IPS DF 19.7 (cell line): Measurements from ENCODE around the gene ZNF581.

Source experiments
- DNase-seq: peaks from one replicate; pipeline ENCODE4 v3.0.0-alpha.2; 2013; ENCODE audit warnings: low read depth, low spot score

ZNF581 gene

DNA sequence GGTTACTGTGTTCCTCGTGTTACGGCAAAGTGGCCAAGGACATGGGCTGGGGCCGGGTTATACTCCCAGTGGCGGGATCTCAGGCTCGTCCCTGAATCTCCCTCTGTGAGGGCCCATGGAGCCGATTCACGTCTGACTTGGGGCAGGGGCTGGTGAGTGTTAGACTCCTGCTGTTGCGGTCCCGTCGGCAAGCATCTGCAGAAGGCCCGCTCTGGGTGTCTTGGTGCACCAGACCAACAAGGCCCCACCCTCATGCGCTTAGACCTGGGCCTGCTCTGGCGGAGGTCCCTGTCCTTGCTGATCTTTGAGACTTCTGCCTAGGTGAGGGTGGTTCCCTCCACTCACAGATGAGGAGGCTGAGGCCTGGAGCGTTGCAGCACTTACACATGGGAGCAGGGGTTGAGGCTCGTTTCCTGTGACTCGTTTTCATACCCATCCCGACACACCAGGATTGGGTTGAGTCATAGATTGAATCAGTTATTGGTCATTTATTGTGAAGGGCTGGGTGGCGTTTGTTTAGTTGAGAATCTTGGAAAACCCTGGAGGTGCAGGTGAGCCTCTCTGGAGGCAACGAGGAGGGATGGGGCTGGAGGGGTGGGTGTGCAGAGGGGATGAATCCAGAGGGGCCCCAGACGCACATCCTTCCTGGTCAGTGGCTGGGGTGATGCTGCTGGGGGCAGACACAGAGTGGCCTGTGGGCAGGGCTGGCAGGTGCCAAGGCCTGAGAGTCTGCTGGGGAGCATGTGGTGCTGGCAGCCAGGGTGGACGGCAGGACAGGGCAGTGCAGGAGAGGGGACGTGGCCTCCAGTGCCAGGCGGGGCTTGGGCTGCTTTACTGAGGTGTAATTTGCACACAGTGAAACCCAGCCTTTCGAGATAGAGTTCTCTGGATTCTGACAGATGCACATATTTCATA, 36.2 kb downstream of the ZNF581 start:
- DNase-seq = no peak

GRCh38 chr19:55680339-55681130, 37.1 kb downstream of the ZNF581 start:
- DNase-seq = no peak

GRCh38 chr19:55681131-55682092, 38.0 kb downstream of the ZNF581 start:
- DNase-seq = no peak

DNA sequence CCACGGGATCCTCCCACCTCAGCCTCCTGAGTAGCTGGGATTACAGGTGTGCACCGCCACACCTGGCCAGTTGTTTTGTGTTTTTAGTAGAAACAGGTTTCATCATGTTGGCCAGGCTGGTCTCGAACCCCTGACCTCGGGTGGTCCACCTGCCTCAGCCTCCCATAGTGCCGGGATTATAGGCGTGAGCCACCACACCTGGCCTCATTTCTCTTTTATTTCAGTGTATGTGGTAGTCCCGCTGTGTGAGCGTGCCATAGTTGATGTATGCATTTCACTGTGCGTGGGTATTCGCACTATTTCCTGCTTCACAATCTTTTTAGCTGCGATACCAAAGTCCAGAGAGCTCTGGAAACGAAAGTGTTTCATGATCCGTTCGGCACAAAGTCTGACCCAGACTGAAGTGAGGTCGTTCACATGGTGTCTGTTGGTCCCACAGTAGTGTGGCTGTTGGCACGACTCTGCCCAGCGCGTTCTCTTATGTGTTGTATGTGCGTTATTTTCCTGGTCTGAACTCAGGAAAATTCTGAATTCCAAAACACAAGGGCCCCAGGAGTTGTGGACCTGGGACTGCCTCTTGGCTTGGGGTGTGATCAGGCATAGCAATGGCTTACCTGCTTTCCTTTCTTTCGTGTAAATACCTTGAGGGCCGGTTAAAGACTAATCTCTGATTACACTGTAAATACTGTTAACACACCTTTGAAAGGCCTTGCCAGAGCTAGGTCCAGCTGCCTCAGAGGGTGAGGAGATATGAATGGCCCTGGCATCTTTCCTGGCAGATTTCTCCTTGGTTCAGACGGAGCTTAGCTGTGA, 40.2 kb downstream of the ZNF581 start:
- DNase-seq = no peak

GRCh38 chr19:55684946-55685681, 41.7 kb downstream of the ZNF581 start:
- DNase-seq = no peak

DNA sequence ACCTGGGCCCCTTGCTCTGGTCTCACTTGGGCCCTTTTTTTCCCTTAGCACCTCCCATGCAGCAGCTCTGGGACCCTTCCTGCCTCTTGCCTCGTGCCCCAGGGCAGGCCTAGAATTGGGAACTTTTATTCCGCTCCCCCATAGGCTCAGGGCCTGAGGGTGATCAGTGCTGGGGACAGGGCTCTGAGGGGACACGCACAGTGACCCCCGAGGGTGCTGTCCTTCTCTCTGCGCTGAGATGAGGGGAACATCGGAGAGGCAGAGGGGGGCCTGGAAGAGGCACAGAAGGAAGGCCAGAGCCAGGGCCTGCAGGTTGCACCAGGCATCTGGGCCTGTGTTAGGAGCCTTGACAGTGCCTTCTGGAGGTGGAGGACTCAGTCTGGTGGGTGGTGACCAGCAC, 42.3 kb downstream of the ZNF581 start:
- DNase-seq = no peak

GRCh38 chr19:55686311-55687050, 43.0 kb downstream of the ZNF581 start:
- DNase-seq = no peak

DNA sequence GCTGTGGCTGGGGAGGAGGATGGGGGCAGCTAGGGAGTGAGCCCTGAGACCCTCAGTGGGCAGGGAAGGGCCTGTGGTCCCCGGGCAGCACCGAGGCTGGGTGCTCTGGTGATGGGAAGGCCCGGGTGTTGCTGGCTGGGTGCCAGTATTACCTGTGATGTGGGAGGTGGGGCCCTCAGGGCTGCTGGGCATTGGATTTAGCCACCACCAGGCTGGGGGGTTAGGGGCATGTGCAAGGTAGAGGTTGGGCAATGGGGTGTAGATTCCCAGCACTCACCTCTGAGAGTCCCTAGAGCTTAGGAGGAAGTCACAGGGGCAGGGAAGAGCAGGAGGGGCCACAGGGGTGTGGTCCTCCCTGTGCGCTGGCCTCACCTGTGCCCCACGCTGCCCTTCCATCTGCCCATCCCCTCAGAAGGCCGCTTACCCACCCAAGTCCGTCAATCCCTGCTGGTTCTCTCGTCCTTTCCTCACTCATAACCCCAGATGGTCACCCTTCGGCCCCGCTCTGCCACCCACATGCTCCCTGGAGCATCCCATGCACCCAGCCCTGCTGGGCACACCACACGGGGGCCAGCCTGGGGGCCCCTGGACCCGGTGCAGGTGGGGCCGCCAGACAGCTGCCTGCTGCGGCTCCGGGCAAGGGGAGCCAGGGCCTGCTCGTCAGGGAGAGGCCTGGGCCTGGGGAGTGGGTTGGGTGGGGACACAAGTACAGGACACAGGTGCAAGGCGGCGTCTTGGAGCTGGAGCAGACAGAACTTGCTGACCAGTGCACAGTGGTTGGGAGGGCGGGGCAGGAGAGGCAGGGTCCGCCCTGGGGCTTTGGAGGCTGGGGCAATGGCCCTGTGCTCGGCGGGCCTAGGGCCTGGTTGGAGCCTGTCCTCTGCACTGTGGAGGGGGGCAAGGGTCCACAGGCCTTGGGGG, 44.1 kb downstream of the ZNF581 start:
- no peak for DNase-seq

GRCh38 chr19:55688422-55689218, 45.2 kb downstream of the ZNF581 start:
- no peak for DNase-seq

DNA sequence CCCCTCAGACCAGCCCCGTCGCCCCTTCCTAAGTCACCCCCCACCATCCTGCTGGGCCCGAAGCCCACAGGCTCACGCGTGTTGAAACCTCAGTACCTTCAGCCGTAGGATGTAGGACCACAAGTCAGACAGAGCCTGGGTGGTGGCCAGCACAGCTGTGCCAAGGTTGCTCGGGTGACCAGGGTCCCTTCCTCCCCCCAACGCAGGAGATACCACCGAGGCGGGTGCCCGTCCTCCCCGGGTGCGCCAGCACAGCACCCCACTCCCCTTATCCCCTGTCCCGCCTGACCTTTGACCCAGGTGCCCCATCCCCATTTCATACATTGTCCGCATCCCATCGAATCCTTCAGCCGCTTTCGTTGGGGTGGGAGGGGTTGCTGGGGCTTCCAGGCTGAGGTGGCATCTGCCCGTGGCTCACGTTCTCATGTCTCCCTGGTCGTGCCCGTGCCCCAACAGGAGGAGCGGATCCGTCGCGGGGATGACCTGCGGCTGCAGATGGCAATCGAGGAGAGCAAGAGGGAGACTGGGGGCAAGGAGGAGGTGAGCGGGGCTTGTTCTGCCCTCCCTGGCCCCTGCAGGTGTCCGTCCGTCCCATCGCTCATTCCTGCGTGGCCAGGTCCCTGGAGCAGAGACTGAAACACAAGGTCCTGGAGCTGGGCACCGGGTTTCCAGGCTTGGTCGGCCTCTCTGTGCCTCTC, 46.1 kb downstream of the ZNF581 start:
- DNase-seq = no peak

DNA sequence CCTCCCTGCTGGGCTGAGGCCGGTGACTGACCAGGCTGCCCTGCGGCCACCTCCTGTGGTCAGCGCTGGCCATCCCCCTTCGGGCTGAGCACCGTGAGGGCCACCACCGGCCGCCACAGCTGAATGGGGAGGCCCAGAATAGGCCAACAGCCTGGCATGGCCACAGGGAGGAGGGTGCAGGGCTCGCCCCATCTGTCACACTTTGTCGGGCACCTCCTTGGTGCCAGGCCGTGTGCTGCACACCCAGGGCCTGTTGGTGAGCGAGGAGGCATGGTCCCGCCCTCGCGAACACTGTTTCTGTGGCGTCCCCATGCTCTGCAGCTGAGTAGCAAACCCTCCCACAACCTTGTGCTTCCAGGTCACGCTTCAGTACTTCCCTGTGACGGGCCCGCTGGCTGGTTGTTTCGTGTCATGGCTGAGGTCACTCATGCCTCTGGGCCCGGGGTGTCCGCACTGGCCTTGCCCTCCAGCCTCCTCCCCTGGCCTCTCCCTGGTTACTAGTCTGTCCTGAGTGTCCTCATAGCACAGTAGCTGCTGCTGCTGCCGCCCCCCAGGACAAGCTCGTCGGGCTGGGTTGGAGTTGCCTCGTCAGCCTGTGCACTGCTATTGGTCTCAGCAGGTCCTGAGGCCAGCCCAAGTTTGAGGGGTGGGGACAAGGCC, 46.8 kb downstream of the ZNF581 start:
- DNase-seq = no peak

- DNase-seq = no peak
Measured at GRCh38 chr19:55690769-55691545, 47.5 kb downstream of the ZNF581 start.

DNA sequence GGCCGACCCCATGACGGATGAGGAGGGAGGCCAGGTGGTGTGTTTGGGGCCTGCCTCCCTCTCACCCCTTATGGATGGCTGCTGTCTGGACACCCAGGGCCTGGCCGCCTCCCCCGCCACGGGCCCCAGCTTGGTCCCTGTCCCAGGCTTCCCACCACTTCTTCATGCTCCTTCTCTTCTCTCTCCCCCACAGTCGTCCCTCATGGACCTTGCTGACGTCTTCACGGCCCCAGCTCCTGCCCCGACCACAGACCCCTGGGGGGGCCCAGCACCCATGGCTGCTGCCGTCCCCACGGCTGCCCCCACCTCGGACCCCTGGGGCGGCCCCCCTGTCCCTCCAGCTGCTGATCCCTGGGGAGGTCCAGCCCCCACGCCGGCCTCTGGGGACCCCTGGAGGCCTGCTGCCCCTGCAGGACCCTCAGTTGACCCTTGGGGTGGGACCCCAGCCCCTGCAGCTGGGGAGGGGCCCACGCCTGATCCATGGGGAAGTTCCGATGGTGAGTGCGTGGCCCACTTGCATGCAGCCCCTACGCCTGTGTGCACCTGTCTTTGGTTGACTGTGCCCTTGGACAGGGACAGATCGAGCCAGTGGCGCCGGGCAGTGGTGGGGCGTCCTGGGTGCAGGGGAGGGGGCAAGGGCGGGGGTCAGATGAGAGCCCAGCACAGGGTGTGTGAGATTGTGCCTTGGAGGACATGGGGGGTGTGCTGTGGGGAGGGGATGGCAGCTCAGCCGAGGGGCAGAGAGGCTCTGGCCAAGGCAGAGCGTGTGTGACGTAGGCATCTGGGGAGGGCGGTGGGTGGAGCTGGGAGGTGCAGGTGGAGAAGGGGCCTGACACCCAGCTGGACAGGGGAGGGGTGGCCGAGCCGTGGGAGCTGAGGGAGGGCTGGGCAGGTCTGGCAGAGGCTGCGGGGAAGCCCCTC, 48.4 kb downstream of the ZNF581 start:
- DNase-seq = no peak

DNA sequence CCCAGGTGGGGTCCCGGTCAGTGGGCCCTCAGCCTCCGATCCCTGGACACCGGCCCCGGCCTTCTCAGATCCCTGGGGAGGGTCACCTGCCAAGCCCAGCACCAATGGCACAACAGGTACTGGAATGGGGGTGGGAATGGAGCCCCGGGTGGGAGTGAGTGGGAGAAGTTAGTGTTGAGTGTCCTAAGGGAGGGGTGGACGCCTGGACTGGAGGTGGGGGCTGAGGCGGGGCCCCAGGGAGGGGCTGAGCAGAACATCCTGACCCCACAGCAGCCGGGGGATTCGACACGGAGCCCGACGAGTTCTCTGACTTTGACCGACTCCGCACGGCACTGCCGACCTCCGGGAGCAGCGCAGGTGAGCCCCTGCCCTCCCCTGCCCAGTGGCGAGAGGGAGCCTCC, 49.2 kb downstream of the ZNF581 start:
- DNase-seq = no peak
